Measurements from ENCODE around the gene FXYD6. TPM values are rescaled to one million over a fixed set of nuclear protein-coding genes. Genes with fewer than 3 reads are reported as not detected.

FXYD6 gene
- total RNA-seq, 1 donor from 2014 or later = 0.51 TPM

DNA sequence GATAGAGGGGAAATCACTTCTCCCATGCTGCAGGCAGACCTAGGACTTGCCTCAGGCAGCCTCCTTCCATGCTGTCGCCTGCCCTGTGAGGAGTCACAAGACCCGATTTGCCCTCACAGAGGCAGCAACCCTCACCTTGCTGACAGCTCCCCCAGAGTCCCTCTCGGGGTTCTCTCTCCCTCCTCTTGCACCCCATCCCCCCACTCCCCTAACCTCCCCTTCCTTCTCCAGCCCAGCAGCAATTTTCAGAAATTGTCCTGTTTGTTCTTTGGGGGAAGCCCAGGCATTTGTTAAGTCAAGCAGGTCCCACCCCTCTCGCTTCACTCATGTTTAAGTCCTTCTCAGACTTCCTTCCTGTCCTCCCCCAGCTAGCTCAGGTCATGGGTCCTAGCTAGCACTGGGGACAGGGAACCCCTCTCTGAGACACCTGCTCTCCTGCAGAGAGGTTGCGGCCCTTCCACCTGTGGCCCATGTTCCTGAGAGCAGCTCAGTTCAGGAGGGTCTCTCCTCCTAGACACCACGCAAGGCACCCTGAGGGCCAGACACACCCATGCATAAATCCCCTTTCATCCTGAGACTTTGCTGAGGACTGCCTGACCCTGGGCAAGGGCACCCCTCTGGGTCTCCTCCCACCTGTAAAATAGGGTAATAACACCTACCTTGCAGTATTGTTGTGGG lies 45.6 kb downstream of the FXYD6 start:
- no peak for DNase-seq (ENCODE audit: low read depth in 2 of 2)

DNA sequence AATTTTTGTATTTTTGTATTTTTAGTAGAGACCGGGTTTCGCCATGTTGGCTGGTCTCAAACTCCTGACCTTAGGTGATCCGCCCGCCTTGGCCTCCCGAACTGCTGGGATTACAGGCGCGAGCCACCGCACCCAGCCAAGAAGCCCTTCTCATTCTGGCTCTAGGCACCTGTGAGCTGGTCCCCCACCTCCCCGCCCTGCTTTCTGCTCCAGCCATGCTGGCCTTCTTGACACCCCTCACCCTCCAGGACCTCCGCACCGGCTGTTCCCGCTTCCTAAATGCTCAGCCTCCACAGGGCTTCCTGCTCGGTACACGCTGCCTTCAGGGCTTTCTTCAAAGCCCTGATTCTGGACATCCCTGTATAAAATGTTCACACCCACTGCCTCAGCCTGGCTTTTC lies 46.4 kb downstream of the FXYD6 start:
- DNase-seq (ENCODE audit: low read depth in 2 of 2) = no peak

DNA sequence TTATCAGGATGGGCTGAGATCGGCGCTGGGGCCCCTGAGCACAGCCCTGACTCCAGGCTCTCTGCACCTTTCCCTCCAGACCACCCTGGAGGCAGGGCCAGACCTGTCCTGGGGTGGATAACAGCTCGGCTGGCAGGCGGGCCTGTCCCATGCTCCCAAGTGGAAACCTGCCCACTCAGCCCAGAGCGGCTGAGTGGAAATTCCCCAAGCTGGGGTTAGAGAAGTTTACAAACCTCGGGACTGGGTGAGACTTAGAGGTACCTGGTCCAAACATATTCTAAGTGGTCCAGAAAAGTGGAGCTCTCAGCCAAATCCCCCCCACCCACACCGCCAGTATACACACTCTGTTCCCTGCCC lies 47.1 kb downstream of the FXYD6 start:
- no peak for DNase-seq (ENCODE audit: low read depth in 2 of 2)

DNA sequence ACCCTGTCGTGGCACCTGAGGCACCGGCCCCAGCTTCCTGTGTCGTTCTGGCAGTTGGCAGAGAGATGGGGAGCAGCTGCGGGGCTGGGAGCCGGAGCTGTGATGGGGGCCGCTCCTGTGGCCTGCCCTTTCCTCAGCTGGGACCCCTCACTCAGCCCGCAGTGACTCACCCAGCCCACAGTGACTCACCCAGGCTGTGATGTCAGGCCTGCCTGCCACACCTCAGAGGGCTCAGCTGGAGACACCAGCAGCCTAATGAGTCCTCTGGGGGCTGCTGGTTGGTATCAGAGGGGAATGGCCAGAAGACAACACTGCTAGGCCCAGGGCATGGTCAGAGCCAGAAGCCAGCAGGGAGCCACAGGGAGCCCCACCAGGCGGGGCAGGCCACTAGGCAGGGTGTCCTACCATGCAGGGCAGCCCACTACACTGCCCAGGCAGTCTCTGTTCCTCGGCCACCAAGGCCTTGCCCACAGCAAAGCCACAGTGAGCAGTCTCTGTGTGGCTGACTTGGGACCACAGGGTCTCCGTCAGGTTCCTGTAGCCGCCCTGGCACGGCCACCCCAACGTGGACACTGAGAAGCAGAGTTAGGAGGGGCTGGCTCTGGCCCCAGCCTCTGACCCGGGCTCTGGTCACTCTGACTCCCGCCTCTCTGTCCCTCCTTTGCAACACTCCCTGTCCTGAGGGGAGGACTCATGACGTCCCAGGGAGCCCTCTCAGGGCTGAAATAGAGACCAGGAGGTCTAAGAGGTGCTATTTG lies 47.7 kb downstream of the FXYD6 start:
- DNase-seq (ENCODE audit: low read depth in 2 of 2) = peak in 1 of 2 donors; percentile 58

DNA sequence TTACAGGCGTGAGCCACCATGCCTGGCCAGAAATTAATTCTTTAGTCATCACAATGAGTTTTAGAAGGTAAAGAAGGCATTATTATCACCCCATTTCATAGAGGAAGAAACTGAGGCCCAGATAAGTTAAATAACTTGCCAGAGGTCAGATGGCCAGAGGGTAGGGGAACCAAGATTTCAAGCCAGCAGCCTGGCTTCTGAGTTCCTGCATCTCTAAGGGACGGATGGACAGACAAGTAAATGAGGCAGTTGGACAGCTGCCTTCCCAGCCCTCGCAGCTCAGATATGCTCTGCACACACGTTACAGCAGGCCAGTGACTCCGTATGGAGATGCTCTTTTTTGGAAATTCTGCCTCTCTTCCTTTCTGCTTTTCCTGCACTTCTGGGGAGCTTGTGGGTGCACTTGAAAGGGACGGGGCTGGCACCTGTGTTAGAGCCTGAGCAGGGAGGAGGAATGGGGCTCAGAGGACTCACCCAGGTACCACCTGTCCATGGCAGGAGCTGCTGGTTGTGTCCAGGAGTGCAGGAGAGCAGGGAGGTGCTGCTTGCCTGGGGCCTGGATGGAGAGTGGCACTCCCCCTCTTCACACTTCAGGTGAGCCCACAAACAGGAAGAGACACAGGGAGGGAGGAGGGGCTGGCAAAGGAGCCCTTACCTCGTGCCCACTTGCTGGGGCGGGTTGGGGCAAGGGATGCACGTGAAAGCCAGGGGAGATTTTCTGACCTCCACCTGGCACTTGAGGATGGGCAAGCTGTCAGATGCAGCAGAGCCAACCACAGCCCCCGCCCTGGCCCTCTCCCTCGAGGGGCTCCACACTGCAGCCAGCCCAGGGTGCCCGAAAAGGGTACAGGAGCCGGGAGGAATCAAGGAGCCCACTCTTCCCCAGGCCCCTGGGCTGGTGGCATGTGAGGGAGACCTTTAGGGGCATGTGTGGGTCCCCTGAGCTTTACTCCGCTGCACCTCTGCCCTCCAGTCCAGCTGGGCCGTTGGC lies 48.6 kb downstream of the FXYD6 start:
- DNase-seq (ENCODE audit: low read depth in 2 of 2) = no peak

DNA sequence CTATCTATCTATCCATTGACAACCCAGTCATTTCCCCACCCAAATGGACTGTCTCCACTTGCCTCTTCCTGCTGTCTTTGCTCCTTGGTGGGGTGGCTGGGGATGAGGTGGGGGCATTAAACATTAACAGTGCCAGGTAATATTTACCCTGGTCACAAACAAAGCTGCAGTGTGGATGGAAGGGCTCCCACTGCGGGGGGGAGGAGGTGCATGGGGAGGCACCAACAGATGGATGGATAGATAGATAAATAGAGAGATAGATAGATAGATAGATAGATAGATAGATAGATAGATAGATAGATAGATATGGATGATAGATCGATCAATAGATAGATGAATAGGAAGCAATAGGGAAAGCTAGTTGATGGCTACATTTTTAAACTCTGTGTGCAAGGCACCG lies 49.6 kb downstream of the FXYD6 start:
- DNase-seq (ENCODE audit: low read depth in 2 of 2) = no peak

DNA sequence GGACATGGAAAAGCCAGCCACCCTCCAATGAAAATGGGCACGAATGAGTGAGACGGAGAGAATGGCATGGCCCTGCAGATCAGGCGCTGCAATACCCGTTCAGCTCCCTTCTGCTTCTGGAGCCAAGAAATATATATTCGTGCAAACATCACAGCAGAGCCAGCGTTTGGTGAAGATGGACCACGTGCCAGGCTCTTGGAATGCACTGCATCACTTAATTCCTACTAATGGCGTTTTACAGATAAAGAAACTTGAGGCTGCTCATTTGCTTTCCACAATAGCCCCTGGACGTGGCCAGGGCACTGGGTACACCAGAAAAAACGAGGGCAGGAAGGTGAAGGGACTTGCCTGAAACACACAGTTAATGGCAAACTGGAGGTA lies 50.3 kb downstream of the FXYD6 start:
- DNase-seq (ENCODE audit: low read depth in 2 of 2) = no peak

DNA sequence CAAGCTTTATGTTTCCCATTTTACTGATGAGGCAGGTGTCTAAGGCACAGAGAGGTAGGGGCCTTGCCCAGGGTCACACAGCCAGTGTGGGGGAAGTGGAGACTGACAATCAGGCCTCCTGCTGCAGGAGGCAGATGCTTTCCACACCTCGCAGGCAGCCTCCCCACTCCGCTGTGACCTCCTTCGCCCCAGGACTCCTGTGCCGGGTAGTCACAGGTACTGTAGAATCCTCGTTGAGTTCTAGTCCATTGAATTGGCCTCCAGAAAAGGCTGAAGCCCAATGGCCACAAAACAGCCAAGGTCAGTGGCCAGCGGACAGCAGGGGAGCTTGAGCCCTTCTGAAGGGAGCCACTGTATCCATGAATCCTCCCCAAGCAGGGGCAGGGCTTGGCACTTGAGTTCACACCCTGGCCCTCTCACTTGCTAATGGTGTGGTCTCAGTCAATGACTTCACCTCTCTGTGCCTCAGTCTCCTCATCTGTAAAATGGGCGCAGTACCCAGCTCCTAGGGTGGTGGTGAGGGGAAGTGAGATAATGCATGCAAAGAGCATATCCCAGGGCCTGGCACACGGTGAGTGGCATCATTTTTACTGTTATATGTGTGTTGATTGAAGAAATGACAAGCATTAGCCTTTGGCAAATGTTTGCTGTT lies 50.8 kb downstream of the FXYD6 start:
- no peak for DNase-seq (ENCODE audit: low read depth in 2 of 2)

DNA sequence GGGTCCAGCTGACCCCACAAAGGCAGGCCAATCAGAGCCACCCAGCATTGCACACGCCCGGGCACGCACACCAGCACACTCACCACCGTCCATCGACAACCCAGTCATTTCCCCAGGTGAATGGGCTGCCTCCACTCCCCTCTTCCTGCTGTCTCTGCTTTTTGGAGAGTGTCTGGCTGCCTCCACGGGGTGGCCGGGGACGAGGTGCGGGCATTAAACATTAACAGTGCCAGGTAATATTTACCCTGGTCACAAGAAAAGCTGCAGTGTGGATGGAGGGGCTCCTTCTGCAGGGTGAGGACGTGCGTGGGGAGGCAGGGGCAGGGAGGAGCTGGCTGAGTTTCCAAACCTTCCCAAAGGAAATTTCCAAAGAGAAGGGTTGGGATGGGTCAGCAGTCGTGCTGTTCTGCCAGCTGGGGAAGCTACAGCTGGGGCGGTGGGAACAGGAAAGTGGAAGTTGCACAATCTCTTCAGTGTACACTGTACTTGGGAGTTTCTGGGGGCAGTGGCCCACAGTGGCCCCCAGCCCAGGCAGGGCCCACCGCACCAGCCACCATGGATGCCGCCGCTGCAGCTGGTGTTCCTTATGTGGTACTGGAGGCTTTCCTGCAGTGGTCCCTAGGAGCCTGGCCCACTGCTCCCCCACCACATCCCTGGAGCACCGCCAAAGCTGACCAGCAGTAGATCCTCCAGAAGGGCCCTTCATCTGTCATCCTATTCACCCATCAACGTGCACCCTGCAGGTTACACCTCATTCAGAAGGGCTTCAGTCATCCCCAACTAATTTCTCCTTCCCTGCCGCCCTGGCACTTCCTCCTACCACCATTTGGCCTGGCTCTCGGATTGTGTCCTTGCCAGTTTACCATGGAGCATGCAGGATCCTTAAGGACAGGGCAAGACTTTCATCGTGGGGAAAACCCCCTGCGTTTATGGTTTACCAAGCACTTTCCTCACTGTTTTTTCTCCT lies 51.6 kb downstream of the FXYD6 start, which contains the start of gene FXYD2:
FXYD2 (minus strand) TSS at position 174 of the 967 bp plus-strand sequence; CDS start at position 108, 66 bp downstream.
- DNase-seq (ENCODE audit: low read depth in 2 of 2) = peak; percentile 45 to 51

DNA sequence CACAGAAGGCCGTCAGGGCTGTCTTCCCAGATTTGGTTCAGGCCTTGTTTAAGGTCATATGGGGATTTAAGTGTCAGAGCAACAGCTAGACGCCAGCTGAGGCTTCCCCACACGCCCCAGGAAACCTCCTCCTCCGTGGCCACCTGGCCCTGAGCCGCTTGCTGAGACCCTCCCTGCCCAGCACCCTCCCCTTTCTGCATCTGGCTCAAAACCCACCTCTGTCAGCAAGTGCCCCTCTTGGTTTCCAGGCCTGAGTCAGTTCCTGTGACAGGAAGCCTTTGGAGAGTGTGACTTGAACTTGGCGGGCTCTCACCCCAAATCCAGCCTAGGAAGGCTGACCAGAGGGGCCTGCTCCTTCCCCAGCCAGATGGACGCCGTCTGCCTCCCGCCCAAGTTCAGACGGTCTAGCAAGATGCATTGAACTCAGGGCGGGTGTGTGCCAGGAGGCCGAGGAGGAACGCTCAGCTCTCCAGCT lies 52.5 kb downstream of the FXYD6 start:
- DNase-seq (ENCODE audit: low read depth in 2 of 2) = peak in 1 of 2 donors; percentile 87

DNA sequence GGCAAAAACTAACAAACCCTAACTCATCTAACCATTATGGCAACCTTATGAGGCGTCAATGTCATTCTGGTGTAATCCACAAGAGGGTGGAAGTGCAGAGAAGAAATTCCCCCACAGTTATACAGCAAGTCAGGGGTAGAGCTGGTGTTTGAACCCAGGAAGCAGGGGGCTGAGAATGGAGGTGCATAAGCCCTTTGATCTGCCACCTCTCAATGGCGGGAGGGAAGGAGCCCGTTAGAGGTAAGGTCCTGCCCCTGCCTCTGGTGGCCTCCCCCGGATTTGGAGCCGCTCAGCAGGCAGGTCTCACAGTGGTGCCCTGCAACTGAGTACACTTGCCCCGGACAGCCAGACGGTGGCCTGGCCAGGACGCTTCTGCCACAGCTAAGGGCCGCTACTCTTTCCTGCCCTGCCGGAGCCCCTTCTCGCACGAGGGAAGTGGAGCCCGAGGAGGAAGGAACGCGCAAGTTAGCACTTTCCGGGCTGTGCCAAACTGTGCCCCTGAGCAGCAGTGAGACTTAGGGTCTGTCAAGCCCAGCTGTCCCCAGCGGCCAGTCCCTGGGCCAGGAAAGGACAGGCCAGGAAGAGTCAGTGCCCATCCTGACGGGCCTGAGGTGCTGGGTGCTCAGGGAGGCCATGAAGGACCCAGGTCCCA lies 53.0 kb downstream of the FXYD6 start:
- DNase-seq (ENCODE audit: low read depth in 2 of 2) = peak in 1 of 2 donors; percentile 35

DNA sequence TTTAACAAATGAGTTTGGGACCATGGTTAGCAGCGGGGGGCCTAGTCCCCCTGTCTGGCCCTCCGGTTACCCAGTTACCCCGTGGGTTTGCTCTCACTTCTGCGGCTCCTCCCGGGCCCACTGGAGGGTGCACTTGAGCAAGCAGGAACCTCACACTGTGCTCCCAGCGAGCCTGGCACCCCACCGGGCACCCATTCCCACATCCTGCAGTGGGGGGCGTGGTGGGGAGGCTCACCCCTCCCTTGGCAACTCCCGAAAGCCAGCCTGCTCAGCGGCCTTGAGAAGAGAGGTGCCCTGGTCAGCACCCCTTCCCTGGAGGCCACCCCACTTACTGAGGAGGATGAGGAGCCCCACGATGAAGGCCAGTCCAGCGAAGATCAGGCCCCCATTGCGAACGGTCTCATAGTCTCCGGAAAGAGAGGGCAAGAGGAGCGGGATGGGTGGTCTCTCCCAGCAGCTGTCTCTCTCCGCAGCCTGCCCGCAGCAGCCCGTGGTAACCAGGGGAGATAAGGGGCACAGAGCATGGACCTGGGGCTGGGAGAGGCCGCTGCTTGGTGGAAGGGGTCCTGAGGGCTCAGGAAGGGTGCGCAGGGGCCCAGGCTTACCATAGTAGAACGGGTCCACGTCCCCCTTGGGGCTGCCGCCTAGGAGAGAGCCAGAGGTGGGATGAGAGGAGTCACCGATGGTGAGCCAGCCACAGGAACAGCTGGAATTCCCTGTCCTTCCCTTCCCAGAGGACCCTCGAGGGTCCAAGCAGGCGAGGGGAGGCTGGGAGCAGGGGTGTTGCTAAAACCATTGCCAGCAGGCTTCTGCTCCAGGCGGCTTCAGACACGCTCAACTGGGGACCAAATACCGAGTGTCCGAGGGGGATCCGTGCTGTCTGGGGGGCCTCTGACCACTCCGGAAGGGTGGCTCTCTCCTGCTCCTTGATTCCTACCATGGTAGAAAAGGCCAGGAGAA lies 54.1 kb downstream of the FXYD6 start:
- DNase-seq (ENCODE audit: low read depth in 2 of 2) = peak in 1 of 2 donors; percentile 17

DNA sequence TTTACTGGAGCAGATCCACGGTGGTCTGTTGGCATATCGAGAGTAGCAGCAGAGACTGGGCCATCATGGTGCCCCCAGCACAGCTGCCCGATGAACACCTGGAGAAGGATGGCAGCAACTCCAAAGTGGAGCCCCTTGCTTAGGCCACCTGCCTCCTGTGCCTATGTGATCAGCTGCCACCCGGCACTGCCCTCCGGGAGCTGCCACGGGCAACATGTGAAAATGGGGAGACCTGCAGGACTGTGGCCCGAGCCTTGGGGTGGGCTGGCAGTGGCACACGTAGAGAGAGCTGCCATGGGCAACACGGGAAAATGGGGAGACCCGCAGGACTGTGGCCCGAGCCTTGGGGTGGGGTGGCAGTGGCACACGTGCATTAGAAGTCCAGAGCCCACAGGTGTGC lies 55.0 kb downstream of the FXYD6 start:
- no peak for DNase-seq (ENCODE audit: low read depth in 2 of 2)

DNA sequence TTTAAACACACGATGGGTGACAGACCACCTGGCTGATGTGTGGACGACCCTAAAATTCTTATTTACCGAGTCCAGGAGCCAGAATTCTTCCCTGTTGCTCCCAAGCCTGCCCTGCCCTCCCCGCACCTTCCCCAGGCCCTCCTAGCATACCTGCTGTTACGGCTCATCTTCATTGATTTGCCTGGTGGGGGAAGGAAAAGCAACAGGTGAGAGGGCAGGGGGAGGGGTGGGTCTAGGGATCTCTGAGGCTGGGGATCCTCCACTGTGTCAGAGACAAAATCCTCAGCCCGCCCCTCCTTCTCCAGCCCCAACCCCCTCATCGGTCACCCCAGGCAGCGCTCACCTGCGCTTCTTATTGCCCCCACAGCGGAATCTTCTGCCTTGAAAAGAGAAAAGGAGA lies 55.9 kb downstream of the FXYD6 start:
- no peak for DNase-seq (ENCODE audit: low read depth in 2 of 2)

DNA sequence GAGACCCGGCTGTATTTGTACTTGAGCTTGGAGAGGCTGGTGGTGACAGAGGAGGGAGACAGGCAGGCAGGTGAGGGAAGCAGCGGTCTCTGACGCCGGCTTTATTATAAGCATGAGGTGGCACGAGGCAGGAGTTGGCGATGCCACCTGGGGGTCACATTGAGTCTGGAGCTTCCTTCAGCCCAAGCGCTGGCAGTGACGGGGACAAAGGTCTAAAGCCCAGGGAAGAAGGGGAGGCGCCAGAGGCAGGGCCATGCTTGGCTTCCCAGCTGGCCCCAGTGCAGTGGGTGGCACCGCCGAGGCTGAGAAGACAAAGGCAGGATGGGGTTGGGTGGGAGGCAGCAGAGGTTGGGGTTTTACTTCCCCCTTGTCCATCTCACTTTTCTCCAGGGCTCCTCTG lies 56.4 kb downstream of the FXYD6 start:
- no peak for DNase-seq (ENCODE audit: low read depth in 2 of 2)

DNA sequence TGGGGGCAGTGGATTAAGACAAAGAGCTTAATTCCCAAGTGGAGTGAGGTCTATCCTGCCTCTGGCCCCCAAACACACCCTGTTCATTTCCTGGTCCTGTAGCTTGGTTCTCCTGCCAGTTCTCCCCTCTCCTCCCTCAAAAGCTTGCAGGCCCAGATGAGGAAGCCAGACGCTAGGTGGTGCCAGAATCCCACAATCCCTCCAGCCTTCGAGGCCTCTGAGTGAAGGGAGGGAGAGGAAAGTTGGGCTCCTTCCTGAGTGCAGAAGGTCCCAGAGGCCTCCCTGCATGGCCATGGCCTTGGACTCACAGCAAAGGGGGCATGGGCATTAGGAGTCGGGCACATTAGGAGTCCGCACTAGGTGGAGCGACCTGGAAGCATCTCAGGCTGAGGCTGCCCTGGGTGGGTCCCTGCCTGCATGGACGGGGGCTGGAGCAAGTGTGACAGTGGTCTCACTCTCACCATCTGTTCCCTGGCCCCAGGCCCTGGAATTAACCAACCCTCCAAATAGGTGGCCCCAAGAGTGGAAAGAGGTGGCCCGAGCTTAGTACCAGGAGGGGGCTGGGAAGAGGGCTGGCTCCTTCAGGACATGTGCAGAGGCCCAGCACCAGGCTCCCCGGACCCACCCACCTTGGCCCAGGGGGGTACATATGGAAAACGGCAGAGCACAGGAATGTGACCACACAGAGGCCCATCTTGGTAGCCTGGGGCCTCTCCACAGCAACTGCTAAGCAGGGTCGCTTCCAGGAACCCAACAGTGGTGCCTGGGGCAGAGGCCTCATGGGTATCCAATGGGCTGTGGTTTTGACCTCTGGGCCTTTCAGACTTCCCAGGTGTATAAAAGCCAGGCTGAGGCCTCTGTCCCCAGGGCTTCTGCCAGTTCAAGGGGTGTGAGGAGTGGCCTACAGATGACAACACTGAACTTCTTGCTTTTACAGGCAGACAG lies 57.1 kb downstream of the FXYD6 start:
- peak; percentile 30 to 72 for DNase-seq (ENCODE audit: low read depth in 2 of 2)
